Trophoblast cell (in vitro differentiated cells and primary cell): ENCODE results near the gene ADCY1.
"Not testable (repeated sequence)": the region's sequence is repeated elsewhere in the genome, so short reads cannot be mapped to it uniquely, and the experiment has no call there.

Source experiments
- DNase-seq, 2 donors: peaks; one replicate each; pipeline ENCODE4 v3.0.0-alpha.2; 2016
- H2AFZ ChIP-seq: 2 replicates; pipeline ENCODE4 v1.6.1; 2013; ENCODE audit warnings: low read length, moderate library complexity, mild to moderate bottlenecking; ENCODE audit not compliant: insufficient read depth, poor library complexity
- H2AK5ac ChIP-seq: 2 replicates; pipeline ENCODE4 v1.6.1; 2013; ENCODE audit warnings: mild to moderate bottlenecking, low read length
- H2BK120ac ChIP-seq: 2 replicates; pipeline ENCODE4 v1.6.1; 2013; ENCODE audit warnings: low read length, mild to moderate bottlenecking, moderate library complexity; ENCODE audit not compliant: insufficient read depth, poor library complexity
- H2BK12ac ChIP-seq: 2 replicates; pipeline ENCODE4 v1.6.1; 2013; ENCODE audit warnings: mild to moderate bottlenecking, low read length, moderate library complexity
- H2BK5ac ChIP-seq: 2 replicates; pipeline ENCODE4 v1.6.1; 2013; ENCODE audit warnings: low read length, low read depth, moderate library complexity, mild to moderate bottlenecking; ENCODE audit not compliant: poor library complexity
- H3K14ac ChIP-seq: 2 replicates; pipeline ENCODE4 v1.6.1; 2013; ENCODE audit warnings: mild to moderate bottlenecking, low read length
- H3K18ac ChIP-seq: 2 replicates; pipeline ENCODE4 v1.6.1; 2013; ENCODE audit warnings: mild to moderate bottlenecking, low read length
- H3K23ac ChIP-seq: 2 replicates; pipeline ENCODE4 v1.6.1; 2013; ENCODE audit warnings: low read length
- H3K27ac ChIP-seq: 2 replicates; pipeline ENCODE4 v1.5.1; 2013; ENCODE audit warnings: low read depth, mild to moderate bottlenecking, inconsistent platforms, low read length, moderate library complexity
- H3K27me3 ChIP-seq: 2 replicates; pipeline ENCODE4 v1.6.1; 2013; ENCODE audit warnings: inconsistent platforms, mild to moderate bottlenecking, low read length, moderate library complexity; ENCODE audit not compliant: insufficient read depth
- H3K36me3 ChIP-seq, 2 experiments: 1 replicate in 1 of 2; 2 replicates in 1 of 2; pipeline ENCODE4 v1.6.1; 2013; ENCODE audit warnings: low read length in 2 of 2, mild to moderate bottlenecking in 2 of 2, moderate library complexity in 1 of 2; ENCODE audit not compliant: insufficient read depth in 2 of 2, control insufficient read depth in 1 of 2
- H3K4ac ChIP-seq: 2 replicates; pipeline ENCODE4 v1.6.1; 2013; ENCODE audit warnings: low read depth, mild to moderate bottlenecking, low read length, moderate library complexity
- H3K4me1 ChIP-seq, 2 experiments: 1 replicate in 1 of 2; 2 replicates in 1 of 2; pipeline ENCODE4 v1.6.1; 2013; ENCODE audit warnings: low read length in 2 of 2, mild to moderate bottlenecking in 2 of 2, moderate library complexity in 1 of 2; ENCODE audit not compliant: insufficient read depth in 2 of 2, control insufficient read depth in 1 of 2
- H3K4me2 ChIP-seq: 2 replicates; pipeline ENCODE4 v1.6.1; 2013; ENCODE audit warnings: inconsistent platforms, mild to moderate bottlenecking, low read length, moderate library complexity
- H3K4me3 ChIP-seq: 2 replicates; pipeline ENCODE4 v1.5.1; 2013; ENCODE audit warnings: mild to moderate bottlenecking, low read depth, low read length, inconsistent platforms
- H3K79me1 ChIP-seq: one replicate; pipeline ENCODE4 v1.6.1; 2013; ENCODE audit warnings: low read length
- H3K79me2 ChIP-seq: 2 replicates; pipeline ENCODE4 v1.6.1; 2013; ENCODE audit warnings: low read length, mild to moderate bottlenecking; ENCODE audit not compliant: control insufficient read depth, insufficient read depth, poor library complexity
- H3K9ac ChIP-seq: 2 replicates; pipeline ENCODE4 v1.6.1; 2013; ENCODE audit warnings: mild to moderate bottlenecking, low read length
- H3K9me3 ChIP-seq: 2 replicates; pipeline ENCODE4 v1.6.1; 2013; ENCODE audit warnings: low read depth, mild to moderate bottlenecking, control low read depth, inconsistent platforms, low read length; ENCODE audit not compliant: insufficient read depth
- H4K12ac ChIP-seq: 2 replicates; pipeline ENCODE4 v1.6.1; 2013; ENCODE audit warnings: low read depth, mild to moderate bottlenecking, low read length, moderate library complexity
- H4K8ac ChIP-seq: 2 replicates; pipeline ENCODE4 v1.6.1; 2013; ENCODE audit warnings: low read depth, mild to moderate bottlenecking, low read length, moderate library complexity
- H4K91ac ChIP-seq: one replicate; pipeline ENCODE4 v1.6.1; 2013; ENCODE audit warnings: low read depth, mild to moderate bottlenecking, low read length, moderate library complexity
- WGBS: extraction: QIAGEN DNeasy Blood & Tissue Kit; methylation state at CpG from one replicate; pipeline ENCODE4 v1.1.7; 2013; ENCODE audit warnings: missing lambda C conversion rate; ENCODE audit not compliant: insufficient read length, insufficient coverage; ENCODE audit errors: extremely low coverage; 5-methylcytosine and 5-hydroxymethylcytosine counted together

The ADCY1 gene

DNA sequence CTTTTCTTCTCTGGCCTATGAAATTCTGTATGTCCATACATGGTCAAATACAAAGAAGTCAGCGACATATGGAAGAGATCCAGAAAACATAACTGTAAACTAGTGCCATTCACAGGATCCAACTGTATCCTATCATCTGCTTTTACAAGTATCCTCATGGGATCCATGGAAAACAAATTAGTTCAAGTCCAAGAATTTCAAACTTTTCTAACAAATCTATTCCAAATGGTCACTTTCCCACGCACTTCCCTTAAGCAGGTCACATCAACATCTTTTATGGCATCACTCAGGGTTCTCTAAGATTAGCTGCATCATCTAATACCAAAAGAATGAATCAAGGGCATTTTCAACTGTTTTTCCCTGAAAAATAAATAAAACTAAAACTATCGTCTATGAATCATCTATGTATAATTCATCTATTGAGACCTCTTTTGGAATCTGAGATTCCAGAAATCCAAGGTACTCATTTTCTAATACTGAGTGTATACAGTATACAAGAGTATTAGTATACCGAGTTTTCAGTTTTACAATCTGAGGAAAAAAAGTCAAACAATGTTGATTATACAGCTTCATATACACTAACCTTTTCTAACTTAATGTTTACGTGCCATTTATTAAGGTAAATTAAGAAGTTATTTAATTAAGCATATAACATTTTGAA, 187.5 kb downstream of the ADCY1 start:
- H3K4me2 ChIP-seq, H3K79me2 ChIP-seq, H2AFZ ChIP-seq, H3K23ac ChIP-seq, H2AK5ac ChIP-seq, H3K4me1 ChIP-seq, H2BK120ac ChIP-seq, H4K12ac ChIP-seq, H3K36me3 ChIP-seq, H2BK5ac ChIP-seq, H3K9me3 ChIP-seq, H3K27me3 ChIP-seq, H3K79me1 ChIP-seq, H3K18ac ChIP-seq, H3K14ac ChIP-seq, H2BK12ac ChIP-seq, H3K27ac ChIP-seq, H4K91ac ChIP-seq, H3K4me3 ChIP-seq, DNase-seq, H4K8ac ChIP-seq, H3K9ac ChIP-seq, H3K4ac ChIP-seq: not testable (repeated sequence)
- WGBS, result no CpG with 5 or more reads among the region's 5 CpGs

DNA sequence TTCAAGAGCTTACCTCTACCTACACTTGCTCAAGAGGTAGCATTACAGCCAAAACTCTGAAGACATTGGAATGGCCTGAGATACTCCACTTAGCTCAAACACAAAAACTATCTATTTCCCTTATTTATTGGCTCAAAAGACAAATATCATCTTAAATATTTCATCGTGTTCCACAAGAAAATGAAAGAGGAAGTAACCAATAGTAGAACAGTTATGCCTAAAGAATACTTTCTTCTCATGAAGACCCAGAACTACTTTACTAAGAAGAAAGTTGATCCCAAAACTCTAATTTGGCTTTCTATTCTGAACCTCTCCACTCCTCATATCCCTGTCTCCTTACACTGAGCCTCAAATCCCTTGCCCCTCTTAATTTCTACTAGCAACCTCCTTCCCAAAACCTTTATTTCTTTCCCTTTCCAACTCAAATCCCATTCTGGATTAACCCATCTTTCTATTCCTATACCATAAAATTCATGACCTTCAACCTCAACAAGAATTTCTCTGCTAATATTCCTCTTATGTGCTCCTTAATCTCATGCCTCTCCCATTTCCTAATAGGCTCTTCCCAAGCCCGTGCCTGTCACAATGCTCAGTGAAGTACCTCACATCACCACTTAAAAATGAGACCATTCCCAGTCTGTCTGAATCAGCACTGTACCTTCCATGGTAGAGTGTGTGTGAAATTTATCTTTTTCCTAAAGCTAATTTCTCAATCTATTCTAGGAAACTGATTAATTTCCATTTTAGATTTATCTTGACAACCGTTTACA, 188.2 kb downstream of the ADCY1 start:
- H3K27ac ChIP-seq, H2AFZ ChIP-seq, H3K4me1 ChIP-seq, H3K36me3 ChIP-seq, H3K4ac ChIP-seq, H3K79me1 ChIP-seq, H4K12ac ChIP-seq, H3K4me3 ChIP-seq, H3K27me3 ChIP-seq, H3K18ac ChIP-seq, H2BK12ac ChIP-seq, H3K4me2 ChIP-seq, H4K91ac ChIP-seq, H4K8ac ChIP-seq, H3K79me2 ChIP-seq, H3K9me3 ChIP-seq, DNase-seq, H2BK120ac ChIP-seq, H3K9ac ChIP-seq, H3K14ac ChIP-seq, H2BK5ac ChIP-seq, H3K23ac ChIP-seq, H2AK5ac ChIP-seq: not testable (repeated sequence)
- WGBS, result no CpG with 5 or more reads among the region's 3 CpGs

DNA sequence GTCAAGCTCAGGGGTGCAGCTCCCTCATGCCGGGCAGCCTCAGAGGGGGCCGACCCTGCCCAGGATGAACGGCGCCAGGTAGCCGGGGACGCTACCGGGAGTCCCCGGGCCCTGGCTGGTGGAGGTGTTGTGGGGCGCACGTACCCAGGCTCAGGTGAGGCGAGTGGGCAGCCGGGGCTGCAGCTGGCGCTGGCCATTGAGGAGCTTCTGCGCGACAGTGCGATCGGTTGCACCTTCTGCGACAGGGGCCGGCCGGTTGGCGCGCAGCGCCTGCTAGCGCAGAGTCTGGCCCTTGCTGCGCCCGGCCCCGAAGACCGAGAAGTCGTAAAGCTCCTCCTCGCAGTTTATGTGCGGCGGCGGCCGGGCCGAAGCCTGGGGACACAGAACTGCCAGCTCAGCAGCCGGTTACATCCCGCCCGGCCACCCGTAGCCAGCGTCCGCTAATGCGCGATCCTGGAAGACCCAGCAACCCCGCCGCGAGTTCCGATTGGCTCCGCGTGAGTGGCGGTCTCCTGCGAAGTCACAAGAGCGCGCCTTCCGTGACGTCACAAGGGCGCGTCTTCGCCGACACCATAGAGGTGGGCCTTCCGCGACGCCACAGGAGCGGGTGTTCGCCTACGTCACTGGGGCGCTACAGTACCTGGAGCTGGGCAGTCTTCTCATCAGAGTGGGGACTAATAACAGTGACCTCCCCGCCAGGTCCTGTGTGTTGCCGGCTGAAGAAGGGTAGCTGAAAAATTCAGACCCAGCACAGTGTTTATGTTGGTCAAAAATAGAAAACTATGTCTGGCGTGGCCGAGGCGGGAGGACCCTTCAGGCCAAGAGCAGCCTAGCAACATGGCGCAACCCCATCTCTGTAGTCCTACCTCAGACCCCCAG, 194.6 kb downstream of the ADCY1 start:
- Histone ChIP-seq H2BK5ac (peak overlapping the region; percentile 46), H4K12ac (peak overlapping the region; percentile 70), H2AFZ (peak overlapping the region; percentile 90), H2BK120ac (peak overlapping the region; percentile 75), H3K4me3 (peak overlapping the region; percentile 98), H4K91ac (peak overlapping the region; percentile 70), H4K8ac (peak overlapping the region; percentile 92), H3K4ac (peak overlapping the region; percentile 76), H3K27ac (peak overlapping the region; percentile 45), H3K9ac (peak overlapping the region; percentile 91), H3K18ac (peak overlapping the region; percentile 92), H3K4me2 (peak overlapping the region; percentile 94), H3K14ac (peak overlapping the region; percentile 88)
- not testable (repeated sequence) for H3K36me3 ChIP-seq, H3K23ac ChIP-seq, H2AK5ac ChIP-seq, H3K4me1 ChIP-seq, H3K27me3 ChIP-seq, H3K79me1 ChIP-seq, H2BK12ac ChIP-seq, H3K79me2 ChIP-seq, H3K9me3 ChIP-seq
- WGBS, result no CpG with 5 or more reads among the region's 72 CpGs
- peak; percentile 100 for DNase-seq

DNA sequence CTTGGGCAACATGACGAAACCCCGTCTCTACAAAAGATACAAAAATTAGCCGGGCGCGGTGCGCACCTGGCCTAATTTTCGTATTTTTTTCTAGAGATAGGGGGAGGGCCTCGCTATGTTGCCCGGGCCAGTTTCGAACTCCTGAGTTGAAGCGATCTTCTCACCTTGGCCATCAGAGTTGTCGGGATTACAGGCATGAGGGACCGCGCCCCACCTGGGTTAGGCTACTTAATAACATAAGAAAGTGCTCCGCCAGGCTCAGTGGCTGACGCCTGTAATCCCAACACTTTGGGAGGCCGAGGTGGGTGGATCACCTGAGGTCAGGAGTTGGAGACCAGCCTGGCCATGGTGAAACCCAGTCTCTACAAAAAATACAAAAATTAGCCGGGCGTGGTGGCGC, 195.5 kb downstream of the ADCY1 start:
- not testable (repeated sequence) for DNase-seq, H3K4me3 ChIP-seq, H2BK12ac ChIP-seq, H3K4me1 ChIP-seq, H2BK120ac ChIP-seq, H3K36me3 ChIP-seq, H2BK5ac ChIP-seq, H3K4ac ChIP-seq, H3K14ac ChIP-seq, H3K79me1 ChIP-seq, H3K9me3 ChIP-seq, H2AFZ ChIP-seq, H2AK5ac ChIP-seq, H3K18ac ChIP-seq, H3K27me3 ChIP-seq, H3K27ac ChIP-seq, H3K79me2 ChIP-seq, H3K23ac ChIP-seq, H3K9ac ChIP-seq
- no CpG with 5 or more reads among the region's 20 CpGs for WGBS
- H4K8ac ChIP-seq, result peak overlapping the region; percentile 87
- H3K4me2 ChIP-seq, result peak overlapping the region; percentile 56
- H4K12ac ChIP-seq, result peak overlapping the region; percentile 50
- peak overlapping the region; percentile 66 for H4K91ac ChIP-seq
